Measurements from ENCODE around the gene XPC. TPM values are rescaled to one million over a fixed set of nuclear protein-coding genes. Genes with fewer than 3 reads are reported as not detected.
A peak's percentile ranks its signal among the peaks of the same experiment; 100 is the strongest.

The XPC gene
- polyA plus RNA-seq, 1 of the 3 experiments (the other 2 are of a cell fraction): 50.0 TPM

GRCh38 chr3:14124615-14125192 lies 53.7 kb downstream of the XPC start, which contains the start of the genes CHCHD4 and TMEM43:
Gene CHCHD4, minus strand, starts transcription at chr3:14124870. Its CDS starts 194 bp downstream, at chr3:14124676.
Gene TMEM43, plus strand, starts transcription at chr3:14125052. Its CDS starts 142 bp downstream, at chr3:14125194.
- H3K27ac ChIP-seq (ENCODE audit: low read depth in 2 of 2, low read length in 1 of 2): peak within 1 kb of the TSS; percentile 90 to 93
- H3K9me2 ChIP-seq: no peaks in the 10 kb centered on the region
- peak; percentile 99 for DNase-seq
- H3F3A ChIP-seq (replicated peaks; ENCODE audit: insufficient read depth): peaks cover 14% of the 10 kb centered on the region
- H3K79me2 ChIP-seq (ENCODE audit: insufficient read depth): peaks cover 73% of the 10 kb centered on the region
- H3K4me2 ChIP-seq: peak within 1 kb of the TSS; percentile 92
- H3K9me3 ChIP-seq: no peaks in the 10 kb centered on the region
- H3K27me3 ChIP-seq (ENCODE audit: insufficient read depth): no peaks in the 10 kb centered on the region
- H3K4me3 ChIP-seq (ENCODE audit: low read depth in 2 of 2, low read length in 1 of 2): peak within 1 kb of the TSS; percentile 88 to 99
- peaks cover 15 to 34% of the 10 kb centered on the region in 2 experiments for H3K4me1 ChIP-seq (ENCODE audit: control insufficient read depth in 1 of 2, insufficient read depth in 2 of 2, low read depth in 1 of 2, low read length in 1 of 2)
- H2AFZ ChIP-seq (ENCODE audit: low read depth): peak within 1 kb of the TSS; percentile 88
- H3K9ac ChIP-seq: peak within 1 kb of the TSS; percentile 96
- ChIA-PET POLR2A (interaction anchor here (0.6 to 3.2 kb wide), 9 partner anchors 9 to 230 kb away, joined by 3 to 35 read pairs (median 4); partner anchors contain the start of genes LSM3 and XPC), CTCF (interaction anchor here (1.2 to 3.9 kb wide), 4 partner anchors 21 to 228 kb away, joined by 4 to 37 read pairs (median 6); no protein-coding TSS in a partner anchor)
- H4K20me1 ChIP-seq (ENCODE audit: insufficient read depth): peaks cover 36% of the 10 kb centered on the region
- WGBS (ENCODE audit: low lambda C conversion rate): 0% methylated on average over 22 of the region's 55 CpGs
- peaks cover 27 to 40% of the 10 kb centered on the region in 2 experiments for H3K36me3 ChIP-seq (replicated peaks in 1 of 2; ENCODE audit: control insufficient read depth in 1 of 2, insufficient read depth in 2 of 2, low read length in 1 of 2)
- TF ChIP-seq YY1 (IDR thresholded peaks at IDR 0.05; ENCODE audit: low read depth) (peak; percentile 46; the same call in 1 of the 2 replicates), NRF1 (IDR thresholded peaks at IDR 0.05; ENCODE audit: low read depth, low read length) (peak; percentile 99), RXRA (IDR thresholded peaks at IDR 0.05; ENCODE audit: borderline replicate concordance, low read depth) (no peak), ELF1 (IDR thresholded peaks at IDR 0.05) (peak; percentile 54; the same call in 1 of the 2 replicates), EP300 (IDR thresholded peaks at IDR 0.05; ENCODE audit: borderline replicate concordance in 1 of 2, low read depth in 1 of 2, low read length in 1 of 2) (no peak), SIN3A (IDR thresholded peaks at IDR 0.05; ENCODE audit: borderline replicate concordance, low read depth, low read length) (peak; percentile 31; the same call in 1 of the 2 replicates), MXI1 (IDR thresholded peaks at IDR 0.05; ENCODE audit: low read depth, low read length) (peak; percentile 95), RAD21 (IDR thresholded peaks at IDR 0.05; ENCODE audit: low read length) (no peak), RCOR1 (IDR thresholded peaks at IDR 0.05; ENCODE audit: low read length) (no peak), FOXJ3 (CRISPR knock-in tag; IDR thresholded peaks at IDR 0.05) (no peak), GATA2 (CRISPR knock-in tag; IDR thresholded peaks at IDR 0.05) (no peak), JUND (IDR thresholded peaks at IDR 0.05) (no peak), POLR2AphosphoS5 (IDR thresholded peaks at IDR 0.05; ENCODE audit: low read depth, low read length) (peak; percentile 76), TEAD4 (IDR thresholded peaks at IDR 0.05; ENCODE audit: borderline replicate concordance, insufficient read depth) (no peak), MEF2A (IDR thresholded peaks at IDR 0.05; ENCODE audit: borderline replicate concordance, low read depth) (no peak), TCF12 (IDR thresholded peaks at IDR 0.05) (no peak; the same call in 1 of the 2 replicates), TAF1 (IDR thresholded peaks at IDR 0.05; ENCODE audit: borderline replicate concordance, low read depth, low read length) (peak; percentile 87; the same call in 1 of the 2 replicates), EZH2phosphoT487 (IDR thresholded peaks at IDR 0.05; ENCODE audit: borderline replicate concordance, low read depth) (no peak), FOXM1 (IDR thresholded peaks at IDR 0.05; ENCODE audit: low read depth) (no peak), CTCF (IDR thresholded peaks at IDR 0.05) (no peak), REST (IDR thresholded peaks at IDR 0.05; ENCODE audit: low read depth, low read length) (0 out of 2 replicates have a peak, but pooled peaks have one; percentile 57)
- TF ChIP-seq, protein P1, sequence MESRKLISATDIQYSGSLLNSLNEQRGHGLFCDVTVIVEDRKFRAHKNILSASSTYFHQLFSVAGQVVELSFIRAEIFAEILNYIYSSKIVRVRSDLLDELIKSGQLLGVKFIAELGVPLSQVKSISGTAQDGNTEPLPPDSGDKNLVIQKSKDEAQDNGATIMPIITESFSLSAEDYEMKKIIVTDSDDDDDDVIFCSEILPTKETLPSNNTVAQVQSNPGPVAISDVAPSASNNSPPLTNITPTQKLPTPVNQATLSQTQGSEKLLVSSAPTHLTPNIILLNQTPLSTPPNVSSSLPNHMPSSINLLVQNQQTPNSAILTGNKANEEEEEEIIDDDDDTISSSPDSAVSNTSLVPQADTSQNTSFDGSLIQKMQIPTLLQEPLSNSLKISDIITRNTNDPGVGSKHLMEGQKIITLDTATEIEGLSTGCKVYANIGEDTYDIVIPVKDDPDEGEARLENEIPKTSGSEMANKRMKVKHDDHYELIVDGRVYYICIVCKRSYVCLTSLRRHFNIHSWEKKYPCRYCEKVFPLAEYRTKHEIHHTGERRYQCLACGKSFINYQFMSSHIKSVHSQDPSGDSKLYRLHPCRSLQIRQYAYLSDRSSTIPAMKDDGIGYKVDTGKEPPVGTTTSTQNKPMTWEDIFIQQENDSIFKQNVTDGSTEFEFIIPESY (IDR thresholded peaks at IDR 0.05; ENCODE audit: borderline replicate concordance, low read depth): peak; percentile 76; the same call in 1 of the 2 replicates
- TF ChIP-seq, protein P2, sequence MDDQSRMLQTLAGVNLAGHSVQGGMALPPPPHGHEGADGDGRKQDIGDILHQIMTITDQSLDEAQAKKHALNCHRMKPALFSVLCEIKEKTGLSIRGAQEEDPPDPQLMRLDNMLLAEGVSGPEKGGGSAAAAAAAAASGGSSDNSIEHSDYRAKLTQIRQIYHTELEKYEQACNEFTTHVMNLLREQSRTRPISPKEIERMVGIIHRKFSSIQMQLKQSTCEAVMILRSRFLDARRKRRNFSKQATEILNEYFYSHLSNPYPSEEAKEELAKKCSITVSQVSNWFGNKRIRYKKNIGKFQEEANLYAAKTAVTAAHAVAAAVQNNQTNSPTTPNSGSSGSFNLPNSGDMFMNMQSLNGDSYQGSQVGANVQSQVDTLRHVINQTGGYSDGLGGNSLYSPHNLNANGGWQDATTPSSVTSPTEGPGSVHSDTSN (IDR thresholded peaks at IDR 0.05): no peak
- TF ChIP-seq, protein P3, sequence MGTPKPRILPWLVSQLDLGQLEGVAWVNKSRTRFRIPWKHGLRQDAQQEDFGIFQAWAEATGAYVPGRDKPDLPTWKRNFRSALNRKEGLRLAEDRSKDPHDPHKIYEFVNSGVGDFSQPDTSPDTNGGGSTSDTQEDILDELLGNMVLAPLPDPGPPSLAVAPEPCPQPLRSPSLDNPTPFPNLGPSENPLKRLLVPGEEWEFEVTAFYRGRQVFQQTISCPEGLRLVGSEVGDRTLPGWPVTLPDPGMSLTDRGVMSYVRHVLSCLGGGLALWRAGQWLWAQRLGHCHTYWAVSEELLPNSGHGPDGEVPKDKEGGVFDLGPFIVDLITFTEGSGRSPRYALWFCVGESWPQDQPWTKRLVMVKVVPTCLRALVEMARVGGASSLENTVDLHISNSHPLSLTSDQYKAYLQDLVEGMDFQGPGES (IDR thresholded peaks at IDR 0.05; ENCODE audit: low read depth, low read length): no peak

Data from SK-N-SH (cell line).